Measurements from ENCODE around the gene SENP6.

Gene SENP6

DNA sequence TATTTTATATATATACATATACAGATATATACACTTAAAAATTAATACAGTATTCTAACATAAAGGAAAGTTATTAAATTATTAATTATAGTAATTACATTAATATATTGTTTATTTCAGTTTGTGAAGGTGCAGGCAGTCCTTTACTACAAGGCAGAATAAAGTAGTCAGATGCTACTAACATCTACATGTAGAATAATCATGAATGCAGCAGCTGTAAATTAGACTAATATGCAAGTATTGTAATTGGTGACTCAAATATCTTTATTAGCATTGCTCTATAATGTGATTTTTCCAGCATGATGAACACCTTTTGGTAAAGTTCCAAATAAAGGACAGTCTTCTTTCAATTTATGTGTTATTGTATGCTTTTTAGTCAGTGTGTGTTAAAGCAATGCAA is 164.7 kb downstream of the SENP6 start:
- TF ChIP-seq CTCF (conservative IDR thresholded peaks at IDR 0.05): no peak
- no peak overlapping the region for H3K27ac ChIP-seq

All from VCaP (cell line).